ENCODE data around the gene DDTL. TPM values are rescaled to one million over a fixed set of nuclear protein-coding genes. Genes with fewer than 3 reads are reported as not detected.
"Not testable (repeated sequence)": the region's sequence is repeated elsewhere in the genome, so short reads cannot be mapped to it uniquely, and the experiment has no call there.

DDTL gene
- total and polyA plus RNA-seq, 9 of the 15 experiments (the other 6 are each of a cell fraction or from before 2014, with no cell fraction given): 0.05 to 1.7 (median 0.59) TPM; not detected in 4

- intact Hi-C loops (cut with micrococcal nuclease); H3K27ac ChIP-seq (ENCODE audit: extremely low read depth, low read depth, low read length); CTCF ChIA-PET (ENCODE audit: low intra/inter-chr PET ratio); H3K27me3 ChIP-seq (ENCODE audit: control insufficient read depth in 2 of 2, insufficient read depth in 2 of 2, low read length in 2 of 2); H4K20me1 ChIP-seq (replicated peaks; ENCODE audit: control insufficient read depth, insufficient read depth, low read length); H3K9me1 ChIP-seq (ENCODE audit: control insufficient read depth, insufficient read depth, low read length); H3K9ac ChIP-seq (ENCODE audit: insufficient read depth in 1 of 2, low read depth in 2 of 2, low read length in 2 of 2); BruUV-seq (replicated peaks); H3K4me1 ChIP-seq (replicated peaks in 1 of 2; ENCODE audit: control insufficient read depth in 2 of 2, insufficient read depth in 2 of 2, low read length in 2 of 2); H3K9me3 ChIP-seq (replicated peaks; ENCODE audit: control insufficient read depth, insufficient read depth, low read depth, low read length); POLR2A ChIA-PET; H3K4me3 ChIP-seq; H3K79me2 ChIP-seq (ENCODE audit: control insufficient read depth, insufficient read depth, low read length); in situ Hi-C loops (cut with MboI); H3K36me3 ChIP-seq (ENCODE audit: control insufficient read depth, insufficient read depth, low read length); TF ChIP-seq TEAD4 (CRISPR knock-in tag; IDR thresholded peaks at IDR 0.05; ENCODE audit: borderline replicate concordance): not testable (repeated sequence)
- peak in 1 of 3 experiments; percentile 49 for TF ChIP-seq YY1 (IDR thresholded peaks at IDR 0.05; ENCODE audit: borderline replicate concordance in 1 of 3, control insufficient read depth in 1 of 3, extremely low read depth in 1 of 3, insufficient read depth in 3 of 3, insufficient read length in 1 of 3, insufficient replicate concordance in 2 of 3, low read depth in 1 of 3, low read length in 2 of 3)
- TF ChIP-seq TEAD4 (IDR thresholded peaks at IDR 0.05; ENCODE audit: low read length): peak; percentile 8; the same call in 1 of the 2 replicates
- TF ChIP-seq USF1 (CRISPR knock-in tag; IDR thresholded peaks at IDR 0.05): peak; percentile 30; the same call in 1 of the 2 replicates
- Histone ChIP-seq H2AFZ (ENCODE audit: low read depth, low read length) (peak overlapping the region; percentile 89), H3K4me2 (ENCODE audit: insufficient read depth, low read length) (peak overlapping the region; percentile 46; the same call in 1 of the 2 replicates)
- 6% methylated on average over 3 of the region's 4 CpGs for WGBS (ENCODE audit: insufficient coverage, low coverage, missing lambda C conversion rate)
- FAIRE-seq: peak; percentile 96
- ATAC-seq: peak; percentile 93
- DNase-seq (ENCODE audit: extremely low read depth in 1 of 4, low spot score in 3 of 4): peak in 2 of 4 experiments; percentile 15 to 68
Measured at GRCh38 chr22:23993581-23994177, 27.0 kb downstream of the DDTL start.
